ENCODE results near the gene CX3CL1.
"Not testable (repeated sequence)": the region's sequence is repeated elsewhere in the genome, so short reads cannot be mapped to it uniquely, and the experiment has no call there.

CX3CL1 gene

DNA sequence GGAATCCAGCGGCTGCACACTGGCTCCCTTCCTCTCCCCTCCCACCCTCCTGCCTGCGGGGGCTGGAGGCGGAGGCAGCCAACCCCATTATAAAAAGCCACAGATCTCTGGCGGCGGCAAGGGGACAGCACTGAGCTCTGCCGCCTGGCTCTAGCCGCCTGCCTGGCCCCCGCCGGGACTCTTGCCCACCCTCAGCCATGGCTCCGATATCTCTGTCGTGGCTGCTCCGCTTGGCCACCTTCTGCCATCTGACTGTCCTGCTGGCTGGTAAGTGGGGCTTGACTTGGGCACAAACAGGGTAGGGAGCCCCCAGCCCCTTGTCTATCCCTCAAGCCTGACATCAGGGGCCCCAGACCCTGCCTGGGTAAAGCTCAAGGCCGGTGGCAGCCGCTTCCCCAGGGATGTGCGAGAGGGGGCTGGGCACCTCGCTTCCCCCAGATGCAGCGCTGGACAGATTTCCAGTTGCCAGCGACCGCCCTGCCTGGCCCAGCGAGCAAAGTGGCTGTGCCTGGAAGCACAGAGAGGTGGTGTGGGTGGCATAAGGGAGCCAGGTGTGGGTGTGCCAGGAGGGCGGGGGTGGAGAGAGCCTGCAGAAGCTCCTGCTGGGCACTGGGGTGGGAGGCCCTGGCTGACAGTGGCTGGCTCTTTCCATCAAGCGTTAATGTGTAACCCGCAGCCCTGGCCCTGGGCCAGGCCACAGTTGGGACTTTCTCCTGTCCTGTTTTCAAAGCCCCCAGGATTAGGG lies at the start of gene CX3CL1:
Gene CX3CL1, plus strand, starts transcription at position 119 of the 745 bp plus-strand sequence. Its CDS starts 79 bp downstream, at position 198.
- no peak for ATAC-seq

DNA sequence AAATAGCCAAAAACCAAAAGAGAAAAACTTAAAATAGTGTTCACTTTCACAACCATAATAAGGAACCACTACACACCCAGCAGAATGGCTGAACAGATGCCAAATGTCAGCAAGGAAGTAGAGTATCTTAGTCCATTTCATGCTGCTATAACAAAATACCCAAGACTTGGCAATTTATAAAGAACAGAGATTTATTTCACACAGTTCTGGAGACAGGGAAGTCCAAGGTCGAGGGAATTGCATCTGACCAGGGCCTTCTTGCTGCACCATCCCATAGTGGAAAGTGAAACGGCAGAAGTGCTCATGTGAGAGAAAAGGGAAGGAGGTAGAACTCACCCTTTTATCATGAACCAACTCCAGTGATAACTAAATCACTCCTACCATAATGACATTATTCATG lies 47.5 kb upstream of the CX3CL1 start:
- no peak for ATAC-seq

DNA sequence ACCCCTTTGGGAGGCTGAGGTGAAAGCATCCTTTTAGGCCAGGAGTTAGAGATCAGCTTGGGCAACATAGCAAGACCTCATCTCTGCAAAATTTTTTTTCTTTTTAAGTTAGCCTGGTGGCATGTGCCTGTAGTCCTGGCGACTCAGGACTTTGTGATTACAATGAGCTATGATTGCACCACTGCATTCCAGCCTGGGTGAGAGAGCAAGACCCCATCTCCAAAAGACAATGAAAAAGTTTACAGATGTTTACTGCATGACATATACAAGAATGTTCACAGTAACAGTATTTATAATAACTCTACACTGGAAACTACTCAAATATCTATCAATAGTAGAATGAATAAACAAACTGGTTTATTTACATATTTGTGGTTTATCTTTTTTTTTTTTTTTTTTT lies 46.8 kb upstream of the CX3CL1 start:
- no peak for ATAC-seq

DNA sequence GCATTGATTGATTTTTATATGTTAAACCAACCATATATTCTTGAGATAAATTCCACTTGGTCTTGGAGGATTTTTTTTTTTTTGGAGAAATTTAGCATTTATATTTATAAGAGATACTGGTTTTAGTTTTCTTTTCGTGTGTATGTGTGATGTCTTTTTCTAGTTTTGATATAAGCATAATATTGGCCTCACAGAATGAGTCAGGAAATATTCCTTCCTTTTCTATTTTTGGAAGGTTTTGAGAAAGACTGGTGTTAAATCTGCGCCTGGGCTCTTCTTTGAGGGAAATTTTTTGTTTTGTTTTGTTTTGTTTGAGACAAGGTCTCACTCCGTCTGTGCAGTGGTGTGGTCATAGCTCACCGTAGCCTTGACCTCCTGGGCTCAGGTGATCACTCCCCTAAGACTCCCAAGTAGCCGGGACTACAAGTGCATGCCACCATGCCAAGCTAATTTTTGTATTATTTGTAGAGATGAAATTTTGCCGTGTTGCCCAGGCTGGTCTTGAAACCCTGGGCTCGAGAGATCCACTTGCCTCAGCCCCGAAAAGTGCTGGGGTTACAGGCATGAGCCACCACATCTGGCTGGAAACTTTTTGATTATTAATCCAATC lies 42.5 kb upstream of the CX3CL1 start:
- ATAC-seq, result no peak

DNA sequence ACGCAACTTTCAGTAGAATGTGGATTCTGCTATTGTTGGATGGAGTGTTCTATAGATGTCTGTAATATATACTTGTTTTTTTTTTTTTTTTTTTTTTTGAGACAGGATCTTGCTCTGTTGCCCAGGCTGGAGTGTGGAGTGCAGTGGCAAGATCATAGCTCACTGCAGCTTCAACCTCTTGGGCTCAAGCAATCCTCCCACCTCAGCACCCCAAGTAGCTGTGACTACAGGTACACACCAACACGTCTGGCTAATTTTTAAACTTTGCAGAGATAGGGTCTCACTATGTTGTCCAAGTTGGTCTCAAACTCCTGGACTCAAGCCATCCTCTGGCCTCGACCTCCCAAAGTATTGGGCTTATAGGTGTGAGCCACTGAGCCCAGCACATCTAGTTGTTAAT lies 40.9 kb upstream of the CX3CL1 start:
- ATAC-seq, result no peak

DNA sequence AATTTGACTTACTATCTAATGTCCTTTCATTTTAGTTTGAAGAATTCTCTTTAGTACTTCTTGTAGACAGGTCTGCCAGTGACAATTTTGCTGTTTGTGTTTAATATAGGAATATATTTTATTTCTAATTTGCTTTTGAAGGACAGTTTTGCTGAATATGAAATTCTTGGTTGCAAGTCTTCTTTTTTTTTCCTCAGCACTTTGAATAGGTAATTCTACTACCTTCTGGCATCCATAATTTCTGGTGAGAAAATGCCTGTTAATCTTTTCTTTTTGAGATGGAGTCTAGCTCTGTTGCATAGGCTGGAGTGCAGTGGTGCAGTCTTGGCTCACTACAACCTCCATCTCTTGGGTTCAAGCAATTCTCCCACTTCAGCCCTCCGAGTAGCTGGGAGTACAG lies 38.9 kb upstream of the CX3CL1 start:
- no peak for ATAC-seq

DNA sequence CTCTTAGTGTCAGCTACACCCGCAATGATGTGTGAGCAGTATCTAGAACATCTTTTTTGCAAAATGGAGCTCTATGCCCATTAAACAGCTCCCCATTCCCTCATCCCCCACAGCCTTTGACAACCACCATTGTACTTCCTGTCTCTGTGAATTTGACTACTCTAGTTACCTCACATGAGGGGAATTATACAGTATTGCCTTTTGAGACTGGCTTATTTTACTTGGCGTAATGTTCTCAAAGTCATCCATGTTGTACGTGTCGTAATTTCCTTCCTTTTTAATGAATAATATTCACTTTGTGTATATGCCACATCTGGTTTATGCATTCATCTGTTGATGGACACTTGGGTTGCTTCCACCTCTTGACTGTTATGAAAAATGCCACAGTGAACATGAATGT lies 36.9 kb upstream of the CX3CL1 start:
- ATAC-seq, result no peak

DNA sequence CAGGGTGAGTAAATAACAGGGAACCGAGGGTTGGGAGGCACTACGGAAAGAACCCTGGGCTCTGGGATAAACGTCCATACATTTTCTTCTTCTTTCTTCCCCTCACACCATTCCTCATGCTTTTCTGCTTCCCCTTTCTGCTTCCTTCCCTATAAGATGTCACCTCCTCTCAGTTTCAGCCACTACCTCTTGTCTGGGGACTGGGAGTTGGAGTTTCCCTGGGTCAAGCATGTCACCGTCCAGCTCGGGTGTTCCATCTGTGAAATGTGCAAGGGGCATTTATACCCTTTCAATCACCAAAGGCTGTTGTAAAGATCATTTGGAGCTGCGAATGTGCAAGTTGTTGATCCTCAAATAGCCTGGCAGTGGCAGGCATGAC lies 31.2 kb upstream of the CX3CL1 start:
- no peak for ATAC-seq

DNA sequence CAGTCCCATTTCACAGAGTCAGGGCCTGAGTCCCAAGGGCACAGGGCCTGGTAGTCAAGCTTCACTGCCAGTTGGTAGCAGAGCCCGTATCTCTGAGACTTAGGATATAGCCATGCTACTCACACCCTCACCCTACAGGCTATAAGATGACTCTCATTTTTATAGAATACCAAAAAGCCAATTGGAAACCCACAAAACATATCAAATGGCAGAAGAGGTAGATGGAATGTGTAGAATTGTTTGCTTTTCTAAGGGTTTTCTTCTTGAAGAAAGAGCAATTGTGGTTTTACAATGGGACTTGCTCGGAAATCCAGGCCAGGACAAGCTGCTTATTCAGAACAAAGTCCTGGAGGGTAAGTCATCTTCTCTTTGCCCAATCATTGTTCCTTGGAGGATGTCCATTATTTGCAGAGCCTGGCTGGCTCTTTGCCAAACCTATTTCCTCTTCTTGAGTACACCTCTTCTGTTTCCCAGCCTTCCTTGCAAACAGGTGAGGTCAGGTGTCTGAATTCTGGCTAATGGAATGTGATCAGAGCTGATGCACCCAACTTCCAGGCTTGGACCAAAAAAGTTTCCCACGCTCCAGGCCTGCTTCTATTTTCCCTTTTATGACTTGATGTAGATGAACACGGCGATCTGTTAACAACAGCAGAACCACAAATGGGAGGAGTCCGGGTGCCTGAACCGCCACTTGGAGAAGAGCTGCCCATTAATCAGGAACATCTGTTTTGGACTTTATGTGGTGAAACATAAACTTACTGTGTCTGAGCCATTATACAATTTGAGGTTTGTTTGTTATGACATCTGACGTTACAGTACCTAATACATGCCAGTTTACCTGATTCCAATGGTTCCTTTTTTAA lies 30.6 kb upstream of the CX3CL1 start:
- no peak for ATAC-seq

DNA sequence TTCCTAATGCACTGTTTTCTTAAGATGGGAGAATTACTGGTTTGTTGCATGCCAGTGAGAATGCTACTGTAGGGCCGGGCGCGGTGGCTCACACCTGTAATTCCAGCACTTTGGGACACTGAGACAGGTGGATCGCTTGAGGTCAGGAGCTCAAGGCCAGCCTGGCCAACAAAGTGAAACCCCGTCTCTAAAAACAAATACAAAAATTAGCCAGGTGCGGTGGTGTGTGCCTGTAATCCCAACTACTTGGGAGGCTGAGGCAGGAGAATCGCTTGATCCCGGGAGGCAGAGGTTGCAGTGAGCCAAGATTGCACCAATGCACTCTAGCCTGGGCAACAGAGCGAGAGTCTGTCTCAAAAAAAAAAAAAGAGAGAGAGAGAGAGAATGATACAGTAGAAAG lies 29.7 kb upstream of the CX3CL1 start:
- not testable (repeated sequence) for ATAC-seq

DNA sequence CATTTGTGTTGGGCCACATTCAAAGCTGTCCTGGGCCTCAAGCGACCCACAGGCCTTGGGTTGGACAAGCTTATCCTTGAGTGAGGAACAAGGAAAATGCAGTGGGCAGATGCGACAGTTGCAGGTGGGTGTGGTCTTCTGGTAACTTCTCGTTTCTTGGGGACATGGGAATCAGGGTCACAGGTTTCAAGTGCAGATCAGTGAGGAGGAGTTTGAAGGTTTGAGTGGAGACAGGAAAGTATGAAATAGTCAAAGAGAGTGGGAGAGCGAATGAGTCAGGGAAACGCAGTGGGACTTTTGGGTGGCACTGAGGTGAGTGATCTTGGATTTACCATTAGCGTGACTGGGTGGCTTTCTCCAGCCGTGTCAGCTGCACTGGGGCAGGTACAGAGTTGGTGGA lies 29.1 kb upstream of the CX3CL1 start:
- ATAC-seq, result no peak

DNA sequence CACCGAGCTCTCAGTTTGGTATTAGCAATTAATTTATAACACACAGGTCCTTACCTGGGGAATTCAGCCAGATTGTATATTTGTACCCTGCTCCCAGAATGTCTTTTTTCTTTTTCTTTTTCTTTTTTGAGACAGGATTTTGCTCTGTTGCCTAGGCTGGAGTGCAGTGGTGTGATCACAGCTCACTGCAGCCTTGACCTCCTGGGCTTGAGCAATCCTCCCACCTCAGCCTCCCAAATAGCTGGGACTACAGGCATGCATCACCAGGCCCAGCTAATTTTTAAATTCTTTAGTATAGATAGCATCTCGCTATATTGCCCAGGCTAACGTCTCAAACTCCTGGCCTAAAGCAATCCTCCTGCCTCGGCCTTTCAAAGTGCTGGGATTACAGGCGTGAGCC lies 28.2 kb upstream of the CX3CL1 start:
- not testable (repeated sequence) for ATAC-seq

DNA sequence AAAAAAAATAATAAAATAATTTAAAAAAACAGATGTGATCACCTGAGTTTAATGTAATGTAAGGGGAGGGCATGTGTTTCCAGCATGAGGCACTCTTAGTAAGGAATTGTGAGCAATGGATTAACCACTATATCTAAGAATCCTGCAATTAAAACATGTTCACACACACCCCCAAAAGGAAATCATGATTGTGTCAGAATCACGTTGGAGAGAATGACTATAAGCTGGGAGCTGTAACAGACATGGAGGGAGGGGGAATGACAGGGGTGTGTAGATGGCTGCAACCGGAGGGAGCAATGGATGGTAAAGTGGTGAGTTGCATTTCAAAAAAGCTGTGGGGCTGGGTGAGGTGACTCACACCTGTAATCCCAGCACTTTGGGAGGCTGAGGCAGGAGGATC lies 27.3 kb upstream of the CX3CL1 start:
- no peak for ATAC-seq

DNA sequence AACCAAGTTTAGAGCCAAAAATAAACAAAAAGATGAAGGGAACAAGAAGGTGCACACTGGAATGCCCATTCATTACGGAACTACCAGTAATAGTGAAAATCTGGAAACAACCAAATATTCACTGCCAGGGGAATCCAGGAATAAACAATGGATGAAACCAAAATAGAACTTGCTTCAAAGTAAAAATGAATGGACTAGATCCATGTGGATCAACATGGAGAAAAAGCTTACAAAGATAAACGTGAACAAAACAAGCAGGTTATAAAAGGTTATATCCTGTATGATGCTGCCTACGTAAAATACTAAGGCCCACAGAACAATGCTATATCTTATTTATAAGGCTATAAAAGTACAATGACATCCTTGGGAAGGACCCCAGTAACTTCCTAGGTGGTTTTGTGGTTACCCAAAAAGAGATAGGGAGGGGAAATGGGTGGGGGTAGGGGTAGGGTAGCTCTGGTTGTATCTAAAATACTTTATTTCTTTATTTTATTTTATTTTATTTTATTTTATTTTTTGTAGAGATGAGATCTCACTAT lies 26.6 kb upstream of the CX3CL1 start:
- no peak for ATAC-seq

DNA sequence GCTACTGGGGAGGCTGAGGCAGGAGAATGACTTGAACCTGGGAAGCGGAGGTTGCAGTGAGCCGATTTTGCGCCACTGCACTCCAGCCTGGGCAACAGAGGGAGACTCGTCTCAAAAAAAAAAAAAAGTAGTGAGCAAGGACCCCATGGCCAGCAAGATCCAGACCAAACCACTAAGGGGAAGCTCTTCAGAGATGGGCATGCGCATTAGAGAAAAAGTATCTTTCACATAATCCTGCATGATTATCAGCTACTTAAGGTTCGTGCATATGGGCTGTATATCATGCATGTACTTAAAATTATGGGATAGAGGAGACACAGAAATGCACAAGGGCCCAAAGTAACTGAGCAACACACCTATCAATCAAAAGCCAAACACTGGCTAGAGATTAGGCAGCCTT lies 24.4 kb upstream of the CX3CL1 start:
- no peak for ATAC-seq

DNA sequence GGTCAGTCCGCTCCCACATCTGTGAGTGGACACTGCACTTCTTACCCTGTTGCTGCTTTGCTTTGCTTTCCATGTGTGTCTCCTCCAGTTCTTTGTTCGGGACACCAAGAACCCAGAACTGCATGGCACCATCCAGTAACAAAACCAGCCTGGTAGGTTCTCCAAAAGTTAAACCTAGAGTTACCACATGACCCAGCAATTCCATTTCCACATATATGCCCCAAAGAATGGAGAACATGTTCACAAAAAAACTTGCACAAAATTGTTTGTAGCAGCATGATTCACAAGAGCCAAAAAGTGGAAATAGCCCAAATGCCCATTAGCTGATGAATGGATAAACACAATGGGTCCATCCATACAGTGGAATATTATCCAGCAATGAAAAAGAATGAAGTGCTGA lies 24.0 kb upstream of the CX3CL1 start:
- no peak for ATAC-seq

DNA sequence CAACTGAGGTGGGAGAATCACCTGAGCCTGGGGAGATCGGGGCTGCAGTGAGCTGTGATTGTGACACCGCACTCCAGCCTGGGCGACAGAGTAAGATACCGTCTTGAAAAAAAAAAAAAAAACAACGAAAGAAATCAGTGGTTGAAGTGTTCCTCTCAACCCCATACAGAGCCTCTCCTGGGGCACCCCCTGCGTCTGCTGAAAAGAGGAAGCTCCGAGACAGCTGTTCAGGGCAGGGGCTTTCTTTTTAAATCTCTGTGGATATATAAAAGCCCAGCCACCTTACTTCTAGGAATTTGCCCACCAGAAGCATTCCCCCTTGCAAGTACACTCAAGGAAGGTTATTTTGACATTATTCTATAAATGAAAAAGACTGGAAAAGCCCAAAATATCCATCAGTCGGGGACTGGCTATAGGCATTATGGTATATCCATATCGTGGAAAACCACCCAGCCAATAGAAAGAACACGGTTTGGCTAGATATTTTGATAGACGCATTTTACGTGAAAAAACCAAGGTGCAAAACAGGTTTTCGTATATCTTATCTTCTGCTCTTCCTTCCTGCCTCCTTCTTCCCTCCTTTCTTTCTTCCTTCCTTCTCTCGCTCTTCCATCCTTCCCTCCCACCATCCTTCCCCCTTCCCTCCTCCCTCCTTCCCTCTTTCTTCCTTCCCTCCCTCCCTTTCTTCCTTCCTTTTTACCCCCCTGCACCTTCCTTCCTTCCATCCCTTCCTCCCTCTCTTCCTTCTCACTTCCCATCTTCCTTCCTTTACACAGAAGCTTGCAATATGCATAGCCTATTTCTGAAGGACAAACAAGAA lies 22.9 kb upstream of the CX3CL1 start:
- peak; percentile 67 to 76 for ATAC-seq

DNA sequence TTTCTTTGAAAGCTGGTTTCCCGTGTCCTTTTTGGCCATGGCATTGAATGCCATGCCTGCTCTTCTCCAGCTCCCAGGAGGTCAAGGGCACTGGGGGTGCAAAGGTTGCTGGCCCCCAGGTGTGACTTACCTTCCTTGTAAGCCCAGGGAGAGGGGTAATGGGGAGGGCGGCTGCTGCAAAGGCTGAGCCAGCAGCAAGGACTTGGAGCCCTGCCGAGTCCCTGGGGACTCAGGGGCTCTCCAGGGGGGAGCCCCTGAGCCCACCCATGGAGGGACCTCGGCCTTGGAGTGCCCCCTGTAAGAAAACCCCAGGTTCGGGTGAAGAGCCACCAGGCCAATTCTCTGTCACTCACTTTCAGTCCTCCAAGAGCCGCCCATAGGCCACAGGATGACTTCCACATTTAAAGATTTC lies 19.6 kb upstream of the CX3CL1 start:
- ATAC-seq, result peak in 1 of 2 donors; percentile 27

DNA sequence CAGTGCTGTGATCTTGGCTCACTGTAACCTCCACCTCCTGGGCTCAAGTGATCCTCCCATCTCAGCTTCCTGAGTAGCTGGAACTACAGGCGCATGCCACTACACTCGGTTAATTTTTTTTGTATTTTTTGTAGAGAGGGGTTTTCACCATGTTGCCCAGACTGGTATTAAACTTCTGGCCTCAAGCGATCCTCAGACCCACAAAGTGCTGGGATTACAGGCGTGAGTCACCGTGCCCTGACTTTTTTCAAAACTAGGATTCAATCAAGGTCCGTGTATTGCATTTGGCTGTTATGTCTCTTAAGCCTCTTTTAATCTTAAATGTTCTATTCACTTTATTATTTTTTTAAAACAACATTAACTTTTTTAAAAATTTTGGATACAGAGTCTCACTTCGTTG lies 18.0 kb upstream of the CX3CL1 start:
- no peak for ATAC-seq

DNA sequence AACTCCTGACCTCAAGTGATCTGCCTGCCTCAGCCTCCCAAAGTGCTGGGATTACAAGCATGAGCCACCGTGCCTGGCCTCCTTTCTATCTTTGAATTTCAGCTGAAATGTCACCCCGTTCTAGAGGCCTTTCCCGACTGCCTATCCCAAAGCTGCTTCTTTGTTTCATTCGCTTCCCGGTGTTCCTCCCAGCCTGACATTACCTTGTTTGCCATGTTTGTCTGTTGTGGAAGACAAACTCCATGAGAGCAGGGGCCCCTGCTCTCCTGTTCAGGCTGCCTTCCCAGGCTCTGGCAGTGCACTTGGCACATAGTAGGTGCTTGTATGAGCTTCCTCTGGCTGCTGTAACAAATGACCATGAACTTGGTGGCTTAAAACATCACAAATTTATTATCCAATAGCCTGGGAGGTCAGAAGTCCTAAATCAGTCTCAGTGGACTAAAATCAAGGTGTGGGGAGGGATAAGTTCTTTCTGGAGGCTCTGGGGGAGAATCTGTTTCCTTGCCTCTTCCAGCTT lies 16.3 kb upstream of the CX3CL1 start:
- ATAC-seq, result no peak

DNA sequence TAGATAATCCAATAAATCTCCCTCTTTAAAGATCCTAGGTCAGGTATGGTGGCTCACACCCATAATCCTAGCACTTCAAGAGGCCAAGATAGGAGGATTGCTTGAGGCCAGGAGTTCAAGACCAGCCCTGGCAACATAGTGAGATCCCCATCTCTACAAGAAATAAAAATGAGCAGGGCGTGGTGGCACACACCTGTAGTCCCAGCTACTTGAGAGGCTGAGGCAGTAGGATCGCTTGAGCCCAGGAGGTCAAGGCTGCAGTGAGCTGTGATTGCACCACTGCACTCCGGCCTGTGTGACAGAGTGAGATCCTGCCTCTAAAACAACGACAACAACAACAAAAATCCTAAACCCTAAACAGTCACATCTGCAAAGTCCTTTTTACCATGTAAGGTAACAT lies 15.7 kb upstream of the CX3CL1 start:
- no peak for ATAC-seq

DNA sequence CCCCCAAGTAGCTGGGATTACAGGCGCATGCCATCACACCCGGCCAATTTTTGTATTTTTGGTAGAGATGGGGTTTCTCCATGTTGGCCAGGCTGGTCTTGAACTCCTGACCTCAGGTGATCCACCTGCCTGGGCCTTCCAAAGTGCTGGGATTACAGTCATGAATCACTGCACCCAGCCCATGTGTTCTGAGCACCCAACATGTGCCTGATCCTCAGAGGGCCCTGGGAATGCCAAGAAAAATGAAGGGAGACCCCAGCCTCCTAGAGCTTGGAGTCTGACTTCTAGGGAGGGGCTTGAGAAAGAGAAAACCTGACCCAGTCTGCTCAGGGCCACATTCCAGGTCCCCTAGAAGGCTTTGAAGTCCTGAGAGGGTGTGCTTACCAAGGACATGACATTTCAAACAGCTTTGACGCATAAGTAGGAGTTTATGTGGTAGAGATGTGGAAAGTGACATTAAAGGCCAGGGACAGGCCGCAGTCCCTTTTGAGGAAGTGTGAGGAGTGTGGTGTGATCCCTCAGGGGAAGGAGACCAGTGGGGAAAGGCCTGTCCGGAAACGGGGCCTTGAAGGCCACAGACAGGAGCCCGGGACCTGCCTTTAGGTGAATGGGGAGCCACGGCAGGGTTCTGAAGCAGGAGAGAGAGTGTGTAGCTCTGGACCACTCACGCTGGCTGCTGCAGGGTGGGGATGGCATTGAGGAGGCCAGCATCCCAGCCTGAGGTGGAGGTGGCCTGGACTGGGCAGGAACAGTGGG lies 14.8 kb upstream of the CX3CL1 start:
- ATAC-seq, result peak in 1 of 2 donors; percentile 39

Measured in activated CD4-positive, CD25-positive, alpha-beta regulatory T cell treated with anti-CD3 and anti-CD28 coated beads, Interleukin-2, amount 50 U/mL, for 24 hours (primary cell).